ENCODE data around the gene MAST4.

Gene MAST4

DNA sequence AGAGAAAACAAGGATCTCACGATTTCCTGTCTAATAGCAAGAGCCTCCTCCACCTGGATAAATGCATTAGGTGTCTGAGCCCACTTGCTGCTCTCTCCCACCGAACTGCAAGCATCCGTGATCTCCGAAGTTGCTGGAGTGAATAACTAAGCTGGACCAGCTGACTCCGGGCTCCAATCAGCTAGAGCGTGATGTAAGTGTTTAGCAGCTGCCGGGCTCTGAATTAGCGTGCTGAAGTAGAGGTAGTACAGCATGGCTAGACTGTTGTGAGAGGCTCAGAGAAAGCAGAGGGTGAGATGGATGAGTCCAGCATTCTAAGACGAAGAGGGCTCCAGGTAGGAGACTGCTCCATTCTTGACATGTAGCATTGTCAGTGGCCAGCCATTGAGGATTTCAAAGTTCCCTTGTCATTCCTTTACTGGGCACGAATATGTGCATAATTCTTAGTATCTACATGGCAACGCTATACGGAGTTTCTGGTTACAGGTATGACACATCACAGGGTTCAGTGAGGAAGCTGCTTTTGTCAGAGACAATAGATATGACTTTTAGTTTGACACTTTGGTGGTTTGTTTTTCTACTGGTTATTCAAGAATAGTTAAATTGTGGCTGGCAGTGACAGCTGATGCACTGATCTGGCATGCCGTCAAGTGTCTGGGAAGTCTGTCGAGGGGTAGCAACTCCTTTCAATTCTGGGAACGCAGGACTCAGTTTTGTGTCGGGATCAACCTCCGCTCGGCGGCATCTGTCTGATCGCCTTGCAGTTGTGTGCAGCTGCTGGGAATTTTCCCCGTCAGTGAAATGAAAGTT lies 232.6 kb downstream of the MAST4 start (continued):
- TF ChIP-seq, protein P1, sequence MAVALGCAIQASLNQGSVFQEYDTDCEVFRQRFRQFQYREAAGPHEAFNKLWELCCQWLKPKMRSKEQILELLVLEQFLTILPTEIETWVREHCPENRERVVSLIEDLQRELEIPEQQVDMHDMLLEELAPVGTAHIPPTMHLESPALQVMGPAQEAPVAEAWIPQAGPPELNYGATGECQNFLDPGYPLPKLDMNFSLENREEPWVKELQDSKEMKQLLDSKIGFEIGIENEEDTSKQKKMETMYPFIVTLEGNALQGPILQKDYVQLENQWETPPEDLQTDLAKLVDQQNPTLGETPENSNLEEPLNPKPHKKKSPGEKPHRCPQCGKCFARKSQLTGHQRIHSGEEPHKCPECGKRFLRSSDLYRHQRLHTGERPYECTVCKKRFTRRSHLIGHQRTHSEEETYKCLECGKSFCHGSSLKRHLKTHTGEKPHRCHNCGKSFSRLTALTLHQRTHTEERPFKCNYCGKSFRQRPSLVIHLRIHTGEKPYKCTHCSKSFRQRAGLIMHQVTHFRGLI (tag by site-specific recombination; IDR thresholded peaks at IDR 0.05) = no peak
- TF ChIP-seq ZEB2 (tag by site-specific recombination; IDR thresholded peaks at IDR 0.05) = peak; percentile 54; the same call in 1 of the 2 replicates
- no peak for TF ChIP-seq ZNF157 (tag by site-specific recombination; IDR thresholded peaks at IDR 0.05)
- 0 out of 2 replicates have a peak, but pooled peaks have one; percentile 23 for TF ChIP-seq ZBTB11 (tag by site-specific recombination; conservative IDR thresholded peaks at IDR 0.05; ENCODE audit: low read depth)
- TF ChIP-seq ZNF335 (tag by site-specific recombination; conservative IDR thresholded peaks at IDR 0.05) = peak; percentile 91
- 0 out of 2 replicates have a peak, but pooled peaks have one; percentile 38 for TF ChIP-seq ZNF501 (tag by site-specific recombination; IDR thresholded peaks at IDR 0.05)
- TF ChIP-seq PRDM1 (tag by site-specific recombination; IDR thresholded peaks at IDR 0.05) = peak; percentile 67; the same call in 1 of the 2 replicates
- no peak for TF ChIP-seq ZNF785 (tag by site-specific recombination; IDR thresholded peaks at IDR 0.05)
- TF ChIP-seq WT1 (tag by site-specific recombination; IDR thresholded peaks at IDR 0.05) = 0 out of 2 replicates have a peak, but pooled peaks have one; percentile 10
- TF ChIP-seq, protein P2, sequence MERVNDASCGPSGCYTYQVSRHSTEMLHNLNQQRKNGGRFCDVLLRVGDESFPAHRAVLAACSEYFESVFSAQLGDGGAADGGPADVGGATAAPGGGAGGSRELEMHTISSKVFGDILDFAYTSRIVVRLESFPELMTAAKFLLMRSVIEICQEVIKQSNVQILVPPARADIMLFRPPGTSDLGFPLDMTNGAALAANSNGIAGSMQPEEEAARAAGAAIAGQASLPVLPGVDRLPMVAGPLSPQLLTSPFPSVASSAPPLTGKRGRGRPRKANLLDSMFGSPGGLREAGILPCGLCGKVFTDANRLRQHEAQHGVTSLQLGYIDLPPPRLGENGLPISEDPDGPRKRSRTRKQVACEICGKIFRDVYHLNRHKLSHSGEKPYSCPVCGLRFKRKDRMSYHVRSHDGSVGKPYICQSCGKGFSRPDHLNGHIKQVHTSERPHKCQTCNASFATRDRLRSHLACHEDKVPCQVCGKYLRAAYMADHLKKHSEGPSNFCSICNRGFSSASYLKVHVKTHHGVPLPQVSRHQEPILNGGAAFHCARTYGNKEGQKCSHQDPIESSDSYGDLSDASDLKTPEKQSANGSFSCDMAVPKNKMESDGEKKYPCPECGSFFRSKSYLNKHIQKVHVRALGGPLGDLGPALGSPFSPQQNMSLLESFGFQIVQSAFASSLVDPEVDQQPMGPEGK (tag by site-specific recombination; IDR thresholded peaks at IDR 0.05) = no peak

DNA sequence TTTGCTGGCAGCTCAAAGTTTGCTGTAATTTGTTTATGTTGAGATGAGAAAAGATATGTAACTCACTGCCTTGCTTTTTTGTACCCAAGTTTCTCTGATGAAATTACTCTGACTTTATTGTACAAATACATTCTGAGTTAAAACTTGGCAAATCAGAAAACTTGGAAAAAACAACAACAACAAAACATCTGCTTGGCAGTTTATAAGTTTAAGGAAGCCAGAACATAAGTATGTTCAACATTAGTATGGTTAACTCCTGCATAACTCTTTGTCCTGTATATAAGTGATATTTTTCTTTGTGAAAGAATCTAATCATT lies 233.1 kb downstream of the MAST4 start:
- TF ChIP-seq KLF10 (tag by site-specific recombination; IDR thresholded peaks at IDR 0.05) = no peak
- 0 out of 2 replicates have a peak, but pooled peaks have one; percentile 34 for TF ChIP-seq PRDM6 (tag by site-specific recombination; IDR thresholded peaks at IDR 0.05)
- ChIA-PET POLR2A (no interaction called here), CTCF (interaction anchor here (0.6 to 1.8 kb wide), 3 partner anchors 11 to 378 kb away, joined by 3 to 7 read pairs (median 5); no protein-coding TSS in a partner anchor)
- Histone ChIP-seq H3K36me3 (ENCODE audit: control insufficient read depth in 2 of 2, insufficient read depth in 1 of 2, low read length in 2 of 2) (no peaks in the 10 kb centered on the region), H3K9me3 (ENCODE audit: control insufficient read depth, insufficient read depth, low read depth, low read length) (no peaks in the 10 kb centered on the region), H3K4me3 (ENCODE audit: low read depth, low read length) (peak overlapping the region; percentile 21), H3K4me1 (ENCODE audit: control insufficient read depth, insufficient read depth, low read length) (peaks cover 12% of the 10 kb centered on the region), H3K27ac (ENCODE audit: extremely low read depth, low read depth, low read length) (no peak overlapping the region)

DNA sequence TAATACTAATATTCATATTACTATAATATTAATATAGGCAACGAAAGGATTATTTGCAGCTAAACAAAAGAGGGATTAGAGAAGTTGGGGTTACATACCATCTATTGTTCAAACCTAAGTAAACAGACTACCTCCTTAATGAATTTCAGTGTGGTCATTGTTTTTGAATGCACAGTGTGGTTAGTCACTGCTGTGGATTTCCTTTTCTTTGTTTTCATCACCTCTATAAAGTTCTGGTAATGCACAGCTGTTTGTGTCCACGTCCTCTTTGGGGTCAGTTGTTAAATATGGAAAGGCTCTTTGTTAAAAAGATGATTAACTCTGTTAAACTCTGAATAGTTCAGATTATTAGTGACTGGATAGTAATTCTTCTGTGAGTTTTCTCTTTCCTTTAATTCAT lies 233.6 kb downstream of the MAST4 start:
- ChIA-PET CTCF (interaction anchor here (0.6 to 2.2 kb wide), 9 partner anchors 14 to 456 kb away, joined by 3 to 9 read pairs (median 3); no protein-coding TSS in a partner anchor), POLR2A (no interaction called here)
- no peak overlapping the region for H3K27ac ChIP-seq (ENCODE audit: extremely low read depth, low read depth, low read length)
- no peaks in the 10 kb centered on the region for H3K9me3 ChIP-seq (ENCODE audit: control insufficient read depth, insufficient read depth, low read depth, low read length)
- peaks cover 12% of the 10 kb centered on the region for H3K4me1 ChIP-seq (ENCODE audit: control insufficient read depth, insufficient read depth, low read length)
- no peaks in the 10 kb centered on the region for H3K36me3 ChIP-seq (ENCODE audit: control insufficient read depth in 2 of 2, insufficient read depth in 1 of 2, low read length in 2 of 2)
- no peak overlapping the region for H3K4me3 ChIP-seq (ENCODE audit: low read depth, low read length)
- TF ChIP-seq ZNF211 (tag by site-specific recombination; IDR thresholded peaks at IDR 0.05; ENCODE audit: low read depth) = no peak
- TF ChIP-seq ZNF776 (tag by site-specific recombination; IDR thresholded peaks at IDR 0.05; ENCODE audit: borderline replicate concordance) = no peak
- no peak for TF ChIP-seq AEBP2 (tag by site-specific recombination; IDR thresholded peaks at IDR 0.05; ENCODE audit: borderline replicate concordance)
- peak; percentile 45 for TF ChIP-seq PRDM6 (tag by site-specific recombination; IDR thresholded peaks at IDR 0.05)
- no peak for TF ChIP-seq ZNF223 (tag by site-specific recombination; IDR thresholded peaks at IDR 0.05)
- no peak for TF ChIP-seq ZNF391 (tag by site-specific recombination; IDR thresholded peaks at IDR 0.05; ENCODE audit: borderline replicate concordance, low read depth)
- TF ChIP-seq KLF10 (tag by site-specific recombination; IDR thresholded peaks at IDR 0.05) = no peak
- TF ChIP-seq MYNN (tag by site-specific recombination; IDR thresholded peaks at IDR 0.05; ENCODE audit: borderline replicate concordance) = no peak
- no peak for TF ChIP-seq ZNF174 (tag by site-specific recombination; IDR thresholded peaks at IDR 0.05)
